Neural crest cell (in vitro differentiated cells): ENCODE data around the gene CH25H. TPM values are rescaled to one million over a fixed set of nuclear protein-coding genes. Genes with fewer than 3 reads are reported as not detected.
"Not testable (repeated sequence)": the region's sequence is repeated elsewhere in the genome, so short reads cannot be mapped to it uniquely, and the experiment has no call there.

Source experiments
- DNase-seq: peaks from one replicate; pipeline ENCODE4 v3.0.0; 2021; ENCODE audit warnings: low read depth, mixed read lengths, low spot score
- H3K27ac Mint-ChIP-seq: one replicate; pipeline ENCODE4 v1.8.0; 2021; ENCODE audit warnings: mild to moderate bottlenecking, mixed read lengths; ENCODE audit not compliant: unreplicated experiment
- H3K27me3 Mint-ChIP-seq: 2 replicates; pipeline ENCODE4 v1.8.0; 2021; ENCODE audit warnings: low read depth, mild to moderate bottlenecking, mixed read lengths
- H3K36me3 Mint-ChIP-seq: 2 replicates; pipeline ENCODE4 v1.8.0; 2021; ENCODE audit warnings: low read depth, mild to moderate bottlenecking, mixed read lengths
- H3K4me1 Mint-ChIP-seq: 2 replicates; pipeline ENCODE4 v1.8.0; 2021; ENCODE audit warnings: mixed read lengths
- H3K4me3 Mint-ChIP-seq: one replicate; pipeline ENCODE4 v1.8.0; 2021; ENCODE audit warnings: mild to moderate bottlenecking, mixed read lengths
- H3K9me3 Mint-ChIP-seq: 2 replicates; pipeline ENCODE4 v1.8.0; 2021; ENCODE audit warnings: mixed read lengths
- CTCF ChIP-seq: fragments of 200-600 bp; sonication (generic); conservative IDR thresholded peaks from 2 replicates; pipeline ENCODE4 v1.5.0; 2021; ENCODE audit warnings: antibody characterized with exemption, mild to moderate bottlenecking
- total RNA-seq: library from RNA; stranded (reverse); gene quantifications from 2 replicates; pipeline ENCODE4 v1.2.1, GENCODE V29; 2021

The CH25H gene
- total RNA-seq, 1 donor from 2014 or later: not detected

GRCh38 chr10:89171263-89171872 is 35.7 kb downstream of the CH25H start:
- Mint-ChIP-seq H3K4me1 (peaks cover 15% of the 10 kb centered on the region), H3K36me3 (no peaks in the 10 kb centered on the region), H3K27ac (no peak overlapping the region), H3K27me3 (no peaks in the 10 kb centered on the region), H3K4me3 (no peak overlapping the region), H3K9me3 (no peaks in the 10 kb centered on the region)
- no peak for DNase-seq
- TF ChIP-seq CTCF: no peak

GRCh38 chr10:89168354-89168900 is 38.7 kb downstream of the CH25H start:
- H3K9me3 Mint-ChIP-seq, H3K36me3 Mint-ChIP-seq, H3K27me3 Mint-ChIP-seq, H3K27ac Mint-ChIP-seq, DNase-seq, H3K4me3 Mint-ChIP-seq: not testable (repeated sequence)
- peaks cover 15% of the 10 kb centered on the region for H3K4me1 Mint-ChIP-seq

- Mint-ChIP-seq H3K36me3 (no peaks in the 10 kb centered on the region), H3K4me1 (peaks cover 10% of the 10 kb centered on the region), H3K9me3 (no peaks in the 10 kb centered on the region), H3K4me3 (no peak overlapping the region), H3K27ac (no peak overlapping the region), H3K27me3 (peaks cover 5% of the 10 kb centered on the region)
- no peak for TF ChIP-seq CTCF
- no peak for DNase-seq
Observed at GRCh38 chr10:89167915-89168314, 39.2 kb downstream of the CH25H start.

GRCh38 chr10:89165923-89166322 is 41.2 kb downstream of the CH25H start:
- DNase-seq: no peak
- no peaks in the 10 kb centered on the region for H3K36me3 Mint-ChIP-seq
- H3K4me3 Mint-ChIP-seq: no peak overlapping the region
- H3K9me3 Mint-ChIP-seq: no peaks in the 10 kb centered on the region
- no peak for TF ChIP-seq CTCF
- H3K27me3 Mint-ChIP-seq: peaks cover 5% of the 10 kb centered on the region
- no peaks in the 10 kb centered on the region for H3K4me1 Mint-ChIP-seq
- H3K27ac Mint-ChIP-seq: no peak overlapping the region

GRCh38 chr10:89164920-89165319 is 42.2 kb downstream of the CH25H start:
- Mint-ChIP-seq H3K27me3 (peaks cover 5% of the 10 kb centered on the region), H3K4me3 (no peak overlapping the region), H3K9me3 (no peaks in the 10 kb centered on the region), H3K36me3 (no peaks in the 10 kb centered on the region), H3K27ac (no peak overlapping the region), H3K4me1 (no peaks in the 10 kb centered on the region)
- TF ChIP-seq CTCF: no peak
- no peak for DNase-seq

- H3K27ac Mint-ChIP-seq: no peak overlapping the region
- H3K4me3 Mint-ChIP-seq: no peak overlapping the region
- H3K27me3 Mint-ChIP-seq: peaks cover 5% of the 10 kb centered on the region
- H3K9me3 Mint-ChIP-seq: no peaks in the 10 kb centered on the region
- no peaks in the 10 kb centered on the region for H3K4me1 Mint-ChIP-seq
- DNase-seq: no peak
- no peaks in the 10 kb centered on the region for H3K36me3 Mint-ChIP-seq
- no peak for TF ChIP-seq CTCF
Observed at GRCh38 chr10:89164080-89164479, 43.0 kb downstream of the CH25H start.
